BLaER1 (cell line): ENCODE data around the gene IGSF9B.
A peak's percentile ranks its signal among the peaks of the same experiment; 100 is the strongest.

Source experiments
- H3K27ac ChIP-seq: shearing (Covaris generic); formaldehyde crosslinking; 2 replicates; pipeline ENCODE4 v1.8.1; 2022
- H3K27me3 ChIP-seq: shearing (Covaris generic); formaldehyde crosslinking; 2 replicates; pipeline ENCODE4 v1.8.1; 2022
- H3K36me3 ChIP-seq: shearing (Covaris generic); formaldehyde crosslinking; 2 replicates; pipeline ENCODE4 v1.8.1; 2022
- H3K4me1 ChIP-seq: shearing (Covaris generic); formaldehyde crosslinking; 2 replicates; pipeline ENCODE4 v1.8.1; 2022
- H3K4me2 ChIP-seq: shearing (Covaris generic); formaldehyde crosslinking; 2 replicates; pipeline ENCODE4 v1.8.1; 2022
- H3K4me3 ChIP-seq: shearing (Covaris generic); formaldehyde crosslinking; 2 replicates; pipeline ENCODE4 v1.8.1; 2022
- H3K9ac ChIP-seq: shearing (Covaris generic); formaldehyde crosslinking; 2 replicates; pipeline ENCODE4 v1.8.1; 2022
- H3K9me3 ChIP-seq: shearing (Covaris generic); formaldehyde crosslinking; 2 replicates; pipeline ENCODE4 v1.8.1; 2022
- H4K20me1 ChIP-seq: shearing (Covaris generic); formaldehyde crosslinking; 2 replicates; pipeline ENCODE4 v1.8.1; 2022
- Cebpa-rat ChIP-seq: shearing (Covaris generic); IDR thresholded peaks from 2 replicates; pipeline ENCODE4 v1.8.1; 2022

Gene IGSF9B

GRCh38 chr11:133975488-133975849, 18.7 kb upstream of the IGSF9B start:
- no peaks in the 10 kb centered on the region for H4K20me1 ChIP-seq
- H3K27me3 ChIP-seq, result no peaks in the 10 kb centered on the region
- no peak for TF ChIP-seq Cebpa-rat
- H3K9me3 ChIP-seq, result no peaks in the 10 kb centered on the region
- H3K36me3 ChIP-seq, result no peaks in the 10 kb centered on the region
- no peak overlapping the region for H3K9ac ChIP-seq
- H3K4me1 ChIP-seq, result peaks cover 7% of the 10 kb centered on the region
- no peak overlapping the region for H3K4me3 ChIP-seq
- no peak overlapping the region for H3K27ac ChIP-seq
- H3K4me2 ChIP-seq, result no peak overlapping the region

GRCh38 chr11:133974836-133975487, 18.2 kb upstream of the IGSF9B start:
- Histone ChIP-seq H3K27ac (no peak overlapping the region), H3K9me3 (no peaks in the 10 kb centered on the region), H3K9ac (no peak overlapping the region), H3K36me3 (no peaks in the 10 kb centered on the region), H3K4me2 (no peak overlapping the region), H4K20me1 (no peaks in the 10 kb centered on the region), H3K4me3 (no peak overlapping the region), H3K4me1 (peaks cover 7% of the 10 kb centered on the region), H3K27me3 (no peaks in the 10 kb centered on the region)
- TF ChIP-seq Cebpa-rat, result no peak

- no peak overlapping the region for H3K9ac ChIP-seq
- no peak for TF ChIP-seq Cebpa-rat
- H3K27me3 ChIP-seq, result no peaks in the 10 kb centered on the region
- H3K4me1 ChIP-seq, result peaks cover 3% of the 10 kb centered on the region
- H3K36me3 ChIP-seq, result no peaks in the 10 kb centered on the region
- no peak overlapping the region for H3K4me2 ChIP-seq
- H3K9me3 ChIP-seq, result no peaks in the 10 kb centered on the region
- H3K4me3 ChIP-seq, result no peak overlapping the region
- H4K20me1 ChIP-seq, result no peaks in the 10 kb centered on the region
- H3K27ac ChIP-seq, result no peak overlapping the region
Observed at GRCh38 chr11:133971881-133972280, 15.1 kb upstream of the IGSF9B start.

- Histone ChIP-seq H3K4me1 (no peaks in the 10 kb centered on the region), H3K27me3 (no peaks in the 10 kb centered on the region), H3K4me3 (no peak overlapping the region), H3K9me3 (no peaks in the 10 kb centered on the region), H3K4me2 (no peak overlapping the region), H3K36me3 (no peaks in the 10 kb centered on the region), H3K9ac (no peak overlapping the region), H4K20me1 (no peaks in the 10 kb centered on the region), H3K27ac (no peak overlapping the region)
- no peak for TF ChIP-seq Cebpa-rat
Observed at GRCh38 chr11:133969112-133969511, 12.3 kb upstream of the IGSF9B start.

GRCh38 chr11:133968300-133968699, 11.5 kb upstream of the IGSF9B start:
- TF ChIP-seq Cebpa-rat, result no peak

GRCh38 chr11:133967599-133968238, 11.0 kb upstream of the IGSF9B start:
- H3K27me3 ChIP-seq, result no peaks in the 10 kb centered on the region
- H3K4me2 ChIP-seq, result no peak overlapping the region
- H3K9me3 ChIP-seq, result no peaks in the 10 kb centered on the region
- no peak overlapping the region for H3K9ac ChIP-seq
- H3K36me3 ChIP-seq, result no peaks in the 10 kb centered on the region
- no peaks in the 10 kb centered on the region for H4K20me1 ChIP-seq
- H3K4me1 ChIP-seq, result no peaks in the 10 kb centered on the region
- no peak overlapping the region for H3K27ac ChIP-seq
- H3K4me3 ChIP-seq, result no peak overlapping the region
- no peak for TF ChIP-seq Cebpa-rat

More at GRCh38 chr11:133968300-133968699, 11.5 kb upstream of the IGSF9B start:
- no peak overlapping the region for H3K9ac ChIP-seq
- no peaks in the 10 kb centered on the region for H3K4me1 ChIP-seq
- no peaks in the 10 kb centered on the region for H4K20me1 ChIP-seq
- no peak overlapping the region for H3K4me2 ChIP-seq
- no peaks in the 10 kb centered on the region for H3K27me3 ChIP-seq
- H3K4me3 ChIP-seq, result no peak overlapping the region
- H3K36me3 ChIP-seq, result no peaks in the 10 kb centered on the region
- no peak overlapping the region for H3K27ac ChIP-seq
- no peaks in the 10 kb centered on the region for H3K9me3 ChIP-seq

GRCh38 chr11:133966921-133967598, 10.3 kb upstream of the IGSF9B start:
- no peaks in the 10 kb centered on the region for H3K4me1 ChIP-seq
- no peaks in the 10 kb centered on the region for H3K27me3 ChIP-seq
- no peak overlapping the region for H3K4me3 ChIP-seq
- H4K20me1 ChIP-seq, result no peaks in the 10 kb centered on the region
- TF ChIP-seq Cebpa-rat, result no peak
- no peaks in the 10 kb centered on the region for H3K9me3 ChIP-seq
- no peak overlapping the region for H3K4me2 ChIP-seq
- H3K27ac ChIP-seq, result no peak overlapping the region
- H3K9ac ChIP-seq, result no peak overlapping the region
- H3K36me3 ChIP-seq, result no peaks in the 10 kb centered on the region

GRCh38 chr11:133966172-133966651, 9.4 kb upstream of the IGSF9B start:
- Histone ChIP-seq H3K9ac (no peak overlapping the region), H3K4me2 (no peak overlapping the region), H3K27ac (no peak overlapping the region), H3K4me3 (no peak overlapping the region), H3K4me1 (no peaks in the 10 kb centered on the region), H3K36me3 (no peaks in the 10 kb centered on the region), H3K9me3 (no peaks in the 10 kb centered on the region), H3K27me3 (no peaks in the 10 kb centered on the region), H4K20me1 (no peaks in the 10 kb centered on the region)
- TF ChIP-seq Cebpa-rat, result no peak

GRCh38 chr11:133965031-133965601, 8.3 kb upstream of the IGSF9B start:
- Histone ChIP-seq H3K27ac (no peak overlapping the region), H3K4me2 (no peak overlapping the region), H3K4me3 (no peak overlapping the region), H3K36me3 (no peaks in the 10 kb centered on the region), H3K9ac (no peak overlapping the region), H3K27me3 (no peaks in the 10 kb centered on the region), H3K9me3 (no peaks in the 10 kb centered on the region), H4K20me1 (no peaks in the 10 kb centered on the region), H3K4me1 (no peaks in the 10 kb centered on the region)
- peak; percentile 69; the same call in 1 of the 2 replicates for TF ChIP-seq Cebpa-rat

- Histone ChIP-seq H4K20me1 (no peaks in the 10 kb centered on the region), H3K27ac (no peak overlapping the region), H3K4me2 (no peak overlapping the region), H3K4me3 (no peak overlapping the region), H3K9me3 (no peaks in the 10 kb centered on the region), H3K9ac (no peak overlapping the region), H3K27me3 (no peaks in the 10 kb centered on the region), H3K4me1 (no peaks in the 10 kb centered on the region), H3K36me3 (no peaks in the 10 kb centered on the region)
- TF ChIP-seq Cebpa-rat, result no peak
Observed at GRCh38 chr11:133964356-133964755, 7.6 kb upstream of the IGSF9B start.
